Ishikawa (cell line): ENCODE results near the gene TUBGCP2.

ENCODE experiments used
- CEBPB ChIP-seq: IDR thresholded peaks from 2 replicates; pipeline ENCODE4 v1.6.1; 2012
- TAF1 ChIP-seq: IDR thresholded peaks from 2 replicates; pipeline ENCODE4 v1.6.1; 2012; ENCODE audit warnings: low read depth, mild to moderate bottlenecking
- TCF12 ChIP-seq: IDR thresholded peaks from 2 replicates; pipeline ENCODE4 v1.6.1; 2012; ENCODE audit warnings: low read depth
- TEAD4 ChIP-seq: IDR thresholded peaks from 2 replicates; pipeline ENCODE4 v1.6.1; 2012
- ZBTB7A ChIP-seq: IDR thresholded peaks from 2 replicates; pipeline ENCODE4 v1.6.1; 2012; ENCODE audit warnings: low read depth

GRCh38 chr10:133312016-133312768 is 3.5 kb upstream of the TUBGCP2 start:
- TF ChIP-seq TEAD4 (no peak), TAF1 (no peak), TCF12 (no peak), CEBPB (no peak), ZBTB7A (no peak)
